MM.1S (cell line): ENCODE results near the gene APBB3.

Experiments
- DNase-seq: peaks from one replicate; pipeline ENCODE4 v3.0.0-alpha.2; 2015
- H2AFZ ChIP-seq: fragments of 300-600 bp; sonication (generic); 2 replicates; pipeline ENCODE4 v1.6.0; 2016; ENCODE audit warnings: antibody characterized with exemption, low read length
- H3F3A ChIP-seq: fragments of 300-600 bp; sonication (generic); 2 replicates; pipeline ENCODE4 v1.6.1; 2016; ENCODE audit warnings: mild to moderate bottlenecking, antibody characterized with exemption, low read length, moderate library complexity, mixed read lengths; ENCODE audit not compliant: insufficient read depth
- H3K27ac ChIP-seq: fragments of 300-600 bp; sonication (generic); 2 replicates; pipeline ENCODE4 v1.5.1; 2016; ENCODE audit warnings: mild to moderate bottlenecking, low read length
- H3K27me3 ChIP-seq: fragments of 300-600 bp; sonication (generic); replicated peaks from 2 replicates; pipeline ENCODE4 v1.6.0; 2016; ENCODE audit warnings: low read length; ENCODE audit not compliant: insufficient read depth
- H3K36me3 ChIP-seq: fragments of 300-600 bp; sonication (generic); replicated peaks from 2 replicates; pipeline ENCODE4 v1.6.1; 2016; ENCODE audit warnings: mild to moderate bottlenecking, low read length, mixed read lengths; ENCODE audit not compliant: insufficient read depth
- H3K4me1 ChIP-seq: fragments of 300-600 bp; sonication (generic); 2 replicates; pipeline ENCODE4 v1.6.1; 2016; ENCODE audit warnings: low read length, mixed read lengths
- H3K4me2 ChIP-seq: fragments of 300-600 bp; sonication (generic); 2 replicates; pipeline ENCODE4 v1.6.0; 2016; ENCODE audit warnings: low read depth, low read length
- H3K4me3 ChIP-seq: fragments of 300-600 bp; sonication (generic); 2 replicates; pipeline ENCODE4 v1.5.1; 2016; ENCODE audit warnings: low read length, mixed read lengths
- H3K79me2 ChIP-seq: fragments of 300-600 bp; sonication (generic); 2 replicates; pipeline ENCODE4 v1.6.1; 2016; ENCODE audit warnings: mixed run types, low read length, mixed read lengths
- H3K9ac ChIP-seq: fragments of 300-600 bp; sonication (generic); 2 replicates; pipeline ENCODE4 v1.6.1; 2016; ENCODE audit warnings: low read length, mixed read lengths
- H3K9me2 ChIP-seq: fragments of 300-600 bp; sonication (generic); replicated peaks from 2 replicates; pipeline ENCODE4 v1.6.1; 2016; ENCODE audit warnings: mild to moderate bottlenecking, low read length, mixed read lengths; ENCODE audit not compliant: insufficient read depth
- H3K9me3 ChIP-seq: fragments of 300-600 bp; sonication (generic); replicated peaks from 2 replicates; pipeline ENCODE4 v1.6.1; 2016; ENCODE audit warnings: mild to moderate bottlenecking, low read length, mixed read lengths; ENCODE audit not compliant: insufficient read depth
- H4K20me1 ChIP-seq: fragments of 300-600 bp; sonication (generic); 2 replicates; pipeline ENCODE4 v1.6.1; 2016; ENCODE audit warnings: mild to moderate bottlenecking, low read length, moderate library complexity, mixed read lengths; ENCODE audit not compliant: insufficient read depth
- EZH2 ChIP-seq: fragments of 300-600 bp; sonication (generic); optimal IDR thresholded peaks from 2 replicates; pipeline ENCODE3; 2017; ENCODE audit warnings: low read depth, mild to moderate bottlenecking, antibody characterized with exemption, low read length, mixed read lengths
- EZH2phosphoT487 ChIP-seq: fragments of 300-600 bp; sonication (generic); IDR thresholded peaks from 2 replicates; pipeline ENCODE4 v1.6.1; 2018; ENCODE audit warnings: antibody characterized with exemption, low read length
- TF ChIP-seq, protein P1 (sequence below): fragments of 300-600 bp; sonication (generic); IDR thresholded peaks from 2 replicates; pipeline ENCODE4 v1.5.1; 2016; ENCODE audit warnings: antibody characterized with exemption, low read length, mixed read lengths

Gene APBB3

DNA sequence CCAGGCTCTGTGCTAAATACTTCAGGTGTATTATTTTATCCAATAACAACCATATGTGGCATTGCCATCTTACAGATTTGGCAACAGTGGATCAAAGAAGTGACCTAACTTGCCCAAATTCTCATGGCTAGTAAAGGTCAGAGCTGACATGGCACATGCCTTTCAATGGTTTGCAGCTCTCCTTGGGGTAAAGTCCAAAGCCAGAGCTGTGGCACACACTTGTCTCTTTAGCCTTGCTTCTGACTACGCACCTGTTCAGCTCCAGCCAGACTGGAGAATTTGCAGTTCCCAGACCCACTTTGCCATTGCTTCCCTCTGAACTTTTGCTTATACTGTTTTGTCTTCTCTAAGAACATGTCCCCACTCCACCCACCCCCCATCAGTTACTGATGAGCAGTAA, 6.1 kb upstream of the APBB3 start:
- no peak for DNase-seq
- H3K4me3 ChIP-seq: no peak overlapping the region
- H3K4me2 ChIP-seq: no peak overlapping the region
- peaks cover 37% of the 10 kb centered on the region for H3K79me2 ChIP-seq
- H3F3A ChIP-seq: peaks cover 18% of the 10 kb centered on the region
- H3K9ac ChIP-seq: no peak overlapping the region
- H4K20me1 ChIP-seq: no peaks in the 10 kb centered on the region
- no peak overlapping the region for H3K27ac ChIP-seq
- no peaks in the 10 kb centered on the region for H3K36me3 ChIP-seq
- H3K27me3 ChIP-seq: no peaks in the 10 kb centered on the region
- H3K9me3 ChIP-seq: no peaks in the 10 kb centered on the region
- H3K4me1 ChIP-seq: peaks cover 36% of the 10 kb centered on the region
- H2AFZ ChIP-seq: no peak overlapping the region
- H3K9me2 ChIP-seq: no peaks in the 10 kb centered on the region
- no peak for TF ChIP-seq EZH2
- no peak for TF ChIP-seq EZH2phosphoT487
- TF ChIP-seq, protein P1, sequence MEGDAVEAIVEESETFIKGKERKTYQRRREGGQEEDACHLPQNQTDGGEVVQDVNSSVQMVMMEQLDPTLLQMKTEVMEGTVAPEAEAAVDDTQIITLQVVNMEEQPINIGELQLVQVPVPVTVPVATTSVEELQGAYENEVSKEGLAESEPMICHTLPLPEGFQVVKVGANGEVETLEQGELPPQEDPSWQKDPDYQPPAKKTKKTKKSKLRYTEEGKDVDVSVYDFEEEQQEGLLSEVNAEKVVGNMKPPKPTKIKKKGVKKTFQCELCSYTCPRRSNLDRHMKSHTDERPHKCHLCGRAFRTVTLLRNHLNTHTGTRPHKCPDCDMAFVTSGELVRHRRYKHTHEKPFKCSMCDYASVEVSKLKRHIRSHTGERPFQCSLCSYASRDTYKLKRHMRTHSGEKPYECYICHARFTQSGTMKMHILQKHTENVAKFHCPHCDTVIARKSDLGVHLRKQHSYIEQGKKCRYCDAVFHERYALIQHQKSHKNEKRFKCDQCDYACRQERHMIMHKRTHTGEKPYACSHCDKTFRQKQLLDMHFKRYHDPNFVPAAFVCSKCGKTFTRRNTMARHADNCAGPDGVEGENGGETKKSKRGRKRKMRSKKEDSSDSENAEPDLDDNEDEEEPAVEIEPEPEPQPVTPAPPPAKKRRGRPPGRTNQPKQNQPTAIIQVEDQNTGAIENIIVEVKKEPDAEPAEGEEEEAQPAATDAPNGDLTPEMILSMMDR: no peak

DNA sequence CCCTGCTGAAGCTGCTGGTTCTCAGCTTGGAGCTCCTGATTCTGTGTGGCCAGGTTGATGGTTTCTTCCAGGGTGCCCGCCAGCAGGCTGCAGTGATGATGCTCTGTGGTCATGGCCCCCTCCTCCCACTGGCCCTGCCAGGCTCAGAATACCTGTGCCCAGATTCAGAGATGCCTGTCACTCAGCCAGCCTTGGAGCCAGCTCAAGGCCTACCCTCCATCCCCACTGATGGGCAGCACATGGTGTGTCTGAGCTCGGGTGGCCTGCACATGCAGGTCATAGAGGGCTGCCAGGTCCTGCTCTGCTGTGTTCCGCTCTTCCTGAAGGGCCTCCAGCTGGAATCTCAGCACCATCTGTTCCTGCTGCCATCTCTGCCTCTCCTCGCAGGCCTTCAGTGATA, 5.7 kb upstream of the APBB3 start:
- Histone ChIP-seq H3F3A (peaks cover 18% of the 10 kb centered on the region), H4K20me1 (no peaks in the 10 kb centered on the region), H3K27me3 (no peaks in the 10 kb centered on the region), H3K27ac (peak overlapping the region; percentile 70; the same call in 1 of the 2 replicates), H3K4me1 (peaks cover 38% of the 10 kb centered on the region), H3K79me2 (peaks cover 41% of the 10 kb centered on the region), H3K4me2 (peak overlapping the region; percentile 65; the same call in 1 of the 2 replicates), H3K9me3 (no peaks in the 10 kb centered on the region), H3K4me3 (no peak overlapping the region), H3K9me2 (no peaks in the 10 kb centered on the region), H2AFZ (no peak overlapping the region), H3K36me3 (no peaks in the 10 kb centered on the region), H3K9ac (no peak overlapping the region; the same call in 1 of the 2 replicates)
- no peak for TF ChIP-seq EZH2
- TF ChIP-seq, protein P1: no peak
- TF ChIP-seq EZH2phosphoT487: no peak
- no peak for DNase-seq

DNA sequence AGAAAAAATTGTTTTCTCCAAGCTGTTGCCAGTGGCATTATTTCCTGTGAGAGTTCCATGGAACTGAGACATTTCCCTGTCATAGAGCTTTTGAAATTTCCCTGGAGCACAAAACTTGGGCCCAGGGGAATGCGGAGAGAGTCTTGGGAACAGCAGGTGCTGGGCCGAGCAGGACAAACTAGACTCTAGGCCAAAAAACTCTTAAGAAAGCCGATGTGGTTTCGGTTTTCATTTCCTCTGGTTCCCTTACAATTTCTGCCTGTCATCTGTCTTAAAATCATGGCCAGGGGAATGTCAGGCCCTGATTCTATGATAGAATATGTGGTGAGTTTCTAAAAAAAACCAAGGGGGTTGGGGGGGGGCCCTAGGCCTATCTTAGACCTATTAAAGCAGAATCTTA, 4.8 kb upstream of the APBB3 start:
- H3K4me2 ChIP-seq: peak overlapping the region; percentile 65

More for the DNA sequence above, 4.8 kb upstream of the APBB3 start:
- Histone ChIP-seq H4K20me1 (no peaks in the 10 kb centered on the region), H3K36me3 (no peaks in the 10 kb centered on the region), H3F3A (peaks cover 18% of the 10 kb centered on the region), H3K4me1 (peaks cover 38% of the 10 kb centered on the region), H3K4me3 (no peak overlapping the region; the same call in 1 of the 2 replicates), H3K27me3 (no peaks in the 10 kb centered on the region), H3K9me2 (no peaks in the 10 kb centered on the region), H3K9me3 (no peaks in the 10 kb centered on the region), H2AFZ (no peak overlapping the region), H3K9ac (peak overlapping the region; percentile 40), H3K27ac (peak overlapping the region; percentile 70), H3K79me2 (peaks cover 46% of the 10 kb centered on the region)
- DNase-seq: peak; percentile 78
- TF ChIP-seq, protein P1: no peak
- TF ChIP-seq EZH2 (no peak), EZH2phosphoT487 (no peak)
